Endothelial cell of umbilical vein (primary cell): ENCODE measurements around the gene NHS. TPM values are rescaled to one million over a fixed set of nuclear protein-coding genes. Genes with fewer than 3 reads are reported as not detected.

Experiments used
- BruUV-seq: library from RNA; stranded (reverse); fragments of 400-500 nt; replicated peaks from 2 replicates; lab custom pipeline; 2021; lab: Mats Ljungman, UMichigan
- CTCF ChIA-PET: fragments of 300-600, 350-600 bp; sonication (Branson Sonifier 250); formaldehyde crosslinking; loops from one replicate; lab custom pipeline; 2021; ENCODE audit warnings: antibody characterized with exemption, inconsistent platforms; lab: Charles Lee
- POLR2A ChIA-PET: fragments of 300-600, 350-600 bp; sonication (Branson Sonifier 250); formaldehyde crosslinking; loops from one replicate; lab custom pipeline; 2021; ENCODE audit warnings: antibody characterized with exemption, inconsistent platforms; lab: Charles Lee
- DNase-seq: peaks from one replicate; pipeline ENCODE4 v3.0.0-alpha.2; 2011; ENCODE audit warnings: low read depth, low spot score
- FAIRE-seq: peaks from 2 replicates; lab custom pipeline; 2011; peaks lifted over from hg19 to GRCh38; lab: Jason Lieb, UNC
- H2AFZ ChIP-seq: 2 replicates; pipeline ENCODE4 v1.6.0; 2012; ENCODE audit warnings: low read depth, low read length, control low read depth, inconsistent platforms
- H3K27ac ChIP-seq: 2 replicates; pipeline ENCODE4 v1.5.1; 2011; ENCODE audit warnings: low read depth, mild to moderate bottlenecking, control low read depth, low read length, moderate library complexity; ENCODE audit not compliant: insufficient read depth
- H3K27me3 ChIP-seq, 2 experiments: 2 replicates each; pipeline versions ENCODE4 v1.6.0 to v1.6.1; 2011; ENCODE audit warnings: low read length in 2 of 2, mixed read lengths in 1 of 2; ENCODE audit not compliant: control insufficient read depth in 2 of 2, insufficient read depth in 2 of 2
- H3K36me3 ChIP-seq, 2 experiments: 2 replicates in 1 of 2; 3 replicates in 1 of 2; pipeline ENCODE4 v1.5.1; 2011; ENCODE audit warnings: low read length in 2 of 2, mild to moderate bottlenecking in 1 of 2, moderate library complexity in 1 of 2; ENCODE audit not compliant: control insufficient read depth in 2 of 2, insufficient read depth in 2 of 2; ENCODE audit errors: extremely low read depth in 1 of 2
- H3K4me1 ChIP-seq: 3 replicates; pipeline ENCODE4 v1.5.1; 2011; ENCODE audit warnings: mild to moderate bottlenecking, low read length; ENCODE audit not compliant: control insufficient read depth, insufficient read depth; ENCODE audit errors: extremely low read depth
- H3K4me2 ChIP-seq: 2 replicates; pipeline ENCODE4 v1.6.1; 2011; ENCODE audit warnings: low read length, control low read depth, mixed read lengths; ENCODE audit not compliant: insufficient read depth
- H3K4me3 ChIP-seq, 3 experiments: fragments of 200-600 bp in 1 of 3; sonication (generic), shearing (Covaris generic) in 1 of 3; replicated peaks in 1 of 3; 2 replicates each; pipeline ENCODE4 v1.5.1; 2011 to 2016; ENCODE audit warnings: control low read depth in 3 of 3, low read length in 3 of 3, mild to moderate bottlenecking in 2 of 3, inconsistent platforms in 1 of 3, low read depth in 1 of 3, moderate library complexity in 1 of 3; ENCODE audit not compliant: insufficient read depth in 1 of 3
- H3K79me2 ChIP-seq: 2 replicates; pipeline ENCODE4 v1.6.0; 2012; ENCODE audit warnings: low read length, inconsistent platforms; ENCODE audit not compliant: control insufficient read depth, insufficient read depth
- H3K9ac ChIP-seq: replicated peaks from 2 replicates; pipeline ENCODE3; 2011; ENCODE audit warnings: low read length, control low read depth; ENCODE audit not compliant: insufficient read depth; ENCODE audit errors: extremely low read depth
- H3K9me1 ChIP-seq: replicated peaks from 3 replicates; pipeline ENCODE4 v1.6.0; 2011; ENCODE audit warnings: mild to moderate bottlenecking, low read length; ENCODE audit not compliant: control insufficient read depth, insufficient read depth; ENCODE audit errors: extremely low read depth
- H3K9me3 ChIP-seq: replicated peaks from 2 replicates; pipeline ENCODE4 v1.5.1; 2012; ENCODE audit warnings: low read length, inconsistent platforms; ENCODE audit not compliant: control insufficient read depth, insufficient read depth
- H4K20me1 ChIP-seq: replicated peaks from 2 replicates; pipeline ENCODE3; 2011; ENCODE audit warnings: mild to moderate bottlenecking, low read length; ENCODE audit not compliant: control insufficient read depth, insufficient read depth; ENCODE audit errors: extremely low read depth
- CTCF ChIP-seq, 2 donors: IDR thresholded peaks; 1 replicate in 1 of 2; 2 replicates in 1 of 2; pipeline ENCODE4 v1.5.1; 2011; ENCODE audit warnings: low read length in 2 of 2, mild to moderate bottlenecking in 2 of 2, moderate library complexity in 2 of 2, control low read depth in 1 of 2, inconsistent platforms in 1 of 2, low read depth in 1 of 2; ENCODE audit not compliant: insufficient read depth in 1 of 2; ENCODE audit errors: extremely low read depth in 1 of 2
- EZH2 ChIP-seq: IDR thresholded peaks from 2 replicates; pipeline ENCODE4 v1.6.1; 2012; ENCODE audit warnings: borderline replicate concordance, low read depth, mild to moderate bottlenecking, moderate library complexity, low read length, inconsistent platforms; ENCODE audit not compliant: severe bottlenecking
- FOS ChIP-seq: IDR thresholded peaks from 2 replicates; pipeline ENCODE4 v1.6.1; 2011; ENCODE audit warnings: mild to moderate bottlenecking, low read length, moderate library complexity, borderline replicate concordance; ENCODE audit not compliant: insufficient read depth
- GATA2 ChIP-seq: IDR thresholded peaks from 2 replicates; pipeline ENCODE4 v1.7.0; 2011; ENCODE audit warnings: low read depth, mild to moderate bottlenecking, moderate library complexity, mixed read lengths, low read length; ENCODE audit not compliant: insufficient read length, insufficient read depth
- JUN ChIP-seq: IDR thresholded peaks from 2 replicates; pipeline ENCODE4 v1.6.1; 2011; ENCODE audit warnings: borderline replicate concordance, low read depth; ENCODE audit not compliant: insufficient read length, insufficient read depth
- MAX ChIP-seq: IDR thresholded peaks from 2 replicates; pipeline ENCODE4 v1.6.1; 2011; ENCODE audit not compliant: insufficient read depth, insufficient read length
- MYC ChIP-seq: IDR thresholded peaks from one replicate; pipeline ENCODE4 v1.6.1; 2011; ENCODE audit warnings: mild to moderate bottlenecking, low read depth, low read length
- POLR2A ChIP-seq: IDR thresholded peaks from 2 replicates; pipeline ENCODE4 v1.6.1; 2012; ENCODE audit warnings: low read depth, mild to moderate bottlenecking, control low read depth, low read length
- POLR2AphosphoS5 ChIP-seq: IDR thresholded peaks from 2 replicates; pipeline ENCODE4 v1.6.1; 2012; ENCODE audit warnings: low read depth, mild to moderate bottlenecking, control low read depth, low read length, moderate library complexity; ENCODE audit not compliant: insufficient read depth
- dilution Hi-C: fragments of 300-500 bp; cut with MboI; formaldehyde crosslinking; loops from one replicate; pipeline ENCODE4 v1.15.0; 2019; ENCODE audit warnings: low sequenced_read_pairs; ENCODE audit not compliant: extremely low pct_ligation_motif_present
- intact Hi-C: fragments of 100-400 bp; cut with micrococcal nuclease; formaldehyde crosslinking; loops from one replicate; pipeline ENCODE4 v1.10.0; 2022
- polyA plus RNA-seq, 4 experiments: library from polyadenylated mRNA; depleted of rRNA in 3 of 4; stranded (reverse) in 3 of 4; unstranded in 1 of 4; fragments of >200 nt; gene quantifications; 2 replicates each; pipeline versions ENCODE4 v1.2.1 to v1.2.3, GENCODE V29; 2011 to 2012; ENCODE audit warnings: missing spikeins in 1 of 4
- total RNA-seq: library from RNA; stranded (reverse); gene quantifications from 2 replicates; pipeline ENCODE4 v1.2.3, GENCODE V29; 2021

The NHS gene
- total and polyA plus RNA-seq, 2 donors (not counting 3 experiments of a cell fraction or from before 2014, with no cell fraction given): 0.07 to 0.46 TPM

GRCh38 chrX:17438221-17438620 is 63.2 kb downstream of the NHS start:
- intact Hi-C loops (no loop called here), dilution Hi-C loops (no loop called here)
- no peak overlapping the region for H3K27ac ChIP-seq
- no peak for TF ChIP-seq POLR2A
- TF ChIP-seq MYC: no peak
- TF ChIP-seq POLR2AphosphoS5: no peak
- TF ChIP-seq FOS: no peak
- no peak for TF ChIP-seq MAX
- no peak for TF ChIP-seq EZH2
- TF ChIP-seq CTCF (IDR thresholded peaks at IDR 0.05; ENCODE audit: extremely low read depth in 1 of 2, insufficient read depth in 1 of 2, low read depth in 1 of 2, low read length in 2 of 2): no peak
- TF ChIP-seq JUN: no peak
- no peak for TF ChIP-seq GATA2
- POLR2A ChIA-PET: no interaction called here
- H3K9me1 ChIP-seq: no peaks in the 10 kb centered on the region
- no peak overlapping the region for H3K9ac ChIP-seq
- H4K20me1 ChIP-seq: no peaks in the 10 kb centered on the region
- no peak overlapping the region for H2AFZ ChIP-seq
- H3K27me3 ChIP-seq: no peaks in the 10 kb centered on the region
- no peak overlapping the region for H3K4me3 ChIP-seq
- H3K4me2 ChIP-seq: no peak overlapping the region
- H3K36me3 ChIP-seq: no peaks in the 10 kb centered on the region
- H3K9me3 ChIP-seq: no peaks in the 10 kb centered on the region
- FAIRE-seq: no peak
- no peaks in the 10 kb centered on the region for H3K4me1 ChIP-seq
- CTCF ChIA-PET: no interaction called here
- no peaks in the 10 kb centered on the region for H3K79me2 ChIP-seq
- DNase-seq: no peak
- no TSS peak for BruUV-seq
